H1 (cell line): ENCODE data around the gene RABL3.

ENCODE experiments used
- CEBPB ChIP-seq: IDR thresholded peaks from 2 replicates; pipeline ENCODE4 v1.6.1; 2012; ENCODE audit warnings: low read depth, low read length
- EZH2 ChIP-seq: fragments of 200-600 bp; sonication (generic); IDR thresholded peaks from 2 replicates; pipeline ENCODE4 v1.7.1; 2012; ENCODE audit warnings: low read depth, mild to moderate bottlenecking, moderate library complexity, low read length, inconsistent platforms; ENCODE audit not compliant: severe bottlenecking
- NRF1 ChIP-seq: IDR thresholded peaks from 2 replicates; pipeline ENCODE4 v1.6.1; 2011; ENCODE audit warnings: mild to moderate bottlenecking, low read depth, low read length, improper control_type of control experiment
- POLR2AphosphoS5 ChIP-seq: IDR thresholded peaks from 2 replicates; pipeline ENCODE4 v1.6.1; 2011; ENCODE audit warnings: low read depth, low read length
- YY1 ChIP-seq: IDR thresholded peaks from 2 replicates; pipeline ENCODE4 v1.6.1; 2011; ENCODE audit warnings: low read depth, mild to moderate bottlenecking, low read length
- TF ChIP-seq, protein P1 (sequence below): IDR thresholded peaks from 2 replicates; pipeline ENCODE4 v1.6.1; 2012; ENCODE audit warnings: low read length, inconsistent platforms
- TF ChIP-seq, protein P2 (sequence below), 3 experiments: IDR thresholded peaks; 1 replicate in 2 of 3; 2 replicates in 1 of 3; pipeline versions ENCODE4 v1.5.1 to v1.6.1; 2011; ENCODE audit warnings: low read length in 3 of 3, mild to moderate bottlenecking in 3 of 3, inconsistent platforms in 2 of 3, low read depth in 1 of 3, moderate library complexity in 1 of 3; ENCODE audit not compliant: insufficient read depth in 1 of 3; ENCODE audit errors: control extremely low read depth in 1 of 3

DNA sequence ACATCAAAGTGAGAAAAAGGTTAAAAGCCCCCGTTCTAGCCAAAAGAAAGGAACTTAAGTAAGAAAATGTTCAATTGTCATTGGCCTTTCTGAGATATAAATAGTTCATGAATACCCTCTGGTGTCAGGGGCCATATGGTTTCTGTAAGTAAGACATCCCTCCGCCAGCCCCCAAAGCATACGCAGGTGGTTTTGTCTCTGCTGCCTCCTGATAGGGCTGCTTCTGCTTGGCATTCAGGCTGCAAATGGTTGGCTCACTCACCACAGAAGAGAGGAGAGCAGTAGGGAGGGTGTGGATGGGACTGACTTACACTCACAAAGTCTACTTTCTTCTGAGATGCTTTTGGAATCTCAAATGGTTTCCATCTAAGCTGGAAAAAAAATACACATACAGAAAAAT, 90.0 kb downstream of the RABL3 start:
- no peak for TF ChIP-seq NRF1
- no peak for TF ChIP-seq YY1
- TF ChIP-seq, protein P1, sequence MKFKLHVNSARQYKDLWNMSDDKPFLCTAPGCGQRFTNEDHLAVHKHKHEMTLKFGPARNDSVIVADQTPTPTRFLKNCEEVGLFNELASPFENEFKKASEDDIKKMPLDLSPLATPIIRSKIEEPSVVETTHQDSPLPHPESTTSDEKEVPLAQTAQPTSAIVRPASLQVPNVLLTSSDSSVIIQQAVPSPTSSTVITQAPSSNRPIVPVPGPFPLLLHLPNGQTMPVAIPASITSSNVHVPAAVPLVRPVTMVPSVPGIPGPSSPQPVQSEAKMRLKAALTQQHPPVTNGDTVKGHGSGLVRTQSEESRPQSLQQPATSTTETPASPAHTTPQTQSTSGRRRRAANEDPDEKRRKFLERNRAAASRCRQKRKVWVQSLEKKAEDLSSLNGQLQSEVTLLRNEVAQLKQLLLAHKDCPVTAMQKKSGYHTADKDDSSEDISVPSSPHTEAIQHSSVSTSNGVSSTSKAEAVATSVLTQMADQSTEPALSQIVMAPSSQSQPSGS, result no peak
- TF ChIP-seq POLR2AphosphoS5, result no peak
- TF ChIP-seq CEBPB, result no peak
- TF ChIP-seq EZH2, result no peak
- TF ChIP-seq, protein P2, sequence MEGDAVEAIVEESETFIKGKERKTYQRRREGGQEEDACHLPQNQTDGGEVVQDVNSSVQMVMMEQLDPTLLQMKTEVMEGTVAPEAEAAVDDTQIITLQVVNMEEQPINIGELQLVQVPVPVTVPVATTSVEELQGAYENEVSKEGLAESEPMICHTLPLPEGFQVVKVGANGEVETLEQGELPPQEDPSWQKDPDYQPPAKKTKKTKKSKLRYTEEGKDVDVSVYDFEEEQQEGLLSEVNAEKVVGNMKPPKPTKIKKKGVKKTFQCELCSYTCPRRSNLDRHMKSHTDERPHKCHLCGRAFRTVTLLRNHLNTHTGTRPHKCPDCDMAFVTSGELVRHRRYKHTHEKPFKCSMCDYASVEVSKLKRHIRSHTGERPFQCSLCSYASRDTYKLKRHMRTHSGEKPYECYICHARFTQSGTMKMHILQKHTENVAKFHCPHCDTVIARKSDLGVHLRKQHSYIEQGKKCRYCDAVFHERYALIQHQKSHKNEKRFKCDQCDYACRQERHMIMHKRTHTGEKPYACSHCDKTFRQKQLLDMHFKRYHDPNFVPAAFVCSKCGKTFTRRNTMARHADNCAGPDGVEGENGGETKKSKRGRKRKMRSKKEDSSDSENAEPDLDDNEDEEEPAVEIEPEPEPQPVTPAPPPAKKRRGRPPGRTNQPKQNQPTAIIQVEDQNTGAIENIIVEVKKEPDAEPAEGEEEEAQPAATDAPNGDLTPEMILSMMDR (IDR thresholded peaks at IDR 0.05; ENCODE audit: control extremely low read depth in 1 of 3, insufficient read depth in 1 of 3, low read depth in 1 of 3, low read length in 3 of 3), result no peak
